AG04450 (cell line): ENCODE data around the gene ZCWPW1. TPM values are rescaled to one million over a fixed set of nuclear protein-coding genes. Genes with fewer than 3 reads are reported as not detected.
"Not testable (repeated sequence)": the region's sequence is repeated elsewhere in the genome, so short reads cannot be mapped to it uniquely, and the experiment has no call there.

Source experiments
- CTCF ChIA-PET: fragments of 300-600, 350-600 bp; formaldehyde crosslinking; extraction: SDS; loops from one replicate; lab custom pipeline; 2022; ENCODE audit warnings: antibody characterized with exemption, inconsistent platforms; lab: Charles Lee
- POLR2A ChIA-PET: fragments of 350-600 bp; formaldehyde crosslinking; extraction: SDS; loops from one replicate; lab custom pipeline; 2021; ENCODE audit warnings: antibody characterized with exemption, inconsistent platforms; lab: Yijun Ruan, JAX
- DNase-seq: peaks from one replicate; pipeline ENCODE4 v3.0.0-alpha.2; 2011; ENCODE audit warnings: low read depth, low spot score
- H3K27ac ChIP-seq: one replicate; pipeline ENCODE4 v1.5.1; 2012; ENCODE audit warnings: low read depth, low read length, control low read depth
- H3K27me3 ChIP-seq: one replicate; pipeline ENCODE4 v1.6.0; 2012; ENCODE audit warnings: low read length; ENCODE audit not compliant: control insufficient read depth, insufficient read depth
- H3K4me3 ChIP-seq: 2 replicates; pipeline ENCODE4 v1.5.1; 2011; ENCODE audit warnings: mild to moderate bottlenecking, low read depth, low read length, control low read depth
- H3K9me3 ChIP-seq: 2 replicates; pipeline ENCODE4 v1.5.1; 2012; ENCODE audit warnings: low read length; ENCODE audit not compliant: control insufficient read depth, insufficient read depth
- CTCF ChIP-seq: IDR thresholded peaks from 2 replicates; pipeline ENCODE4 v1.5.1; 2011; ENCODE audit warnings: low read depth, low read length, control low read depth, inconsistent platforms
- polyA plus RNA-seq: library from polyadenylated mRNA; depleted of rRNA; stranded (reverse); fragments of >200 nt; gene quantifications from 2 replicates; pipeline ENCODE4 v1.2.3, GENCODE V29; 2011

The ZCWPW1 gene
- polyA plus RNA-seq, 1 experiment: 1.5 TPM

GRCh38 chr7:100386940-100387339 is 41.6 kb downstream of the ZCWPW1 start:
- Histone ChIP-seq H3K27me3 (peaks cover 16% of the 10 kb centered on the region), H3K9me3 (no peaks in the 10 kb centered on the region), H3K27ac (no peak overlapping the region), H3K4me3 (no peak overlapping the region)
- ChIA-PET POLR2A (no interaction called here), CTCF (interaction anchor here (0.6 to 2.4 kb wide), 2 partner anchors 20 to 27 kb away, joined by 7 to 9 read pairs; no protein-coding TSS in a partner anchor)
- TF ChIP-seq CTCF: no peak
- no peak for DNase-seq

DNA sequence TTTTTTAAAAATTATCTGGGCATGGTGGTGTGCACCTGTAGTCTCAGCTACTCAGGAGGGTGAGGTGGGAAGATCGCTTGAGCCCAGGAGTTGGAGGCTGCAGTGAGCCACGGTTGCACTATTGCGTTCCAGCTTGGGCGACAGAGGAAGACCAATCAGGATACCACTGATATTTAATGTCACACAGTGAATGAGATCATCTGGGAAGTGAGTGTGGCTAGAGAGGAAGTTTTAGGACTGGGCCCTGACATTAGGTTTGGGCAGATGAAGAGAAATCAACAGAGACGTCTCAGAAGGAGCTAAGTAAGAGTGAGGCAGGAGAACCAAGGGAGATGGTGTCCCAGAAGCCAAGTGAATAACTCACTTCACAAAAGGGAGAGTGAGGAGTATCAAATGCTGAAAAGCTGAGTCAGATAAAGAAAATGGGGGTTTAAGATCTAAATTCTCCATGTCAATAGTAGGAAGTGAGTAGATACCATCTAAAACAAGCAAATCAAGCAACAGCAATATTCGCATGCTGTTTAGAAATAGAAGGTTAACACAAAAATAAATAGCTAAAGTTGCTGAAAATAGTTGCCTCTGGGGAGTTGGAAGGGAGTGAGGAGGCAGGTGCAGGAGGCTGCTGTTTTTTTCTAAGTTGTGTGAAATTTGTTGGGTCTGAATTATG is 43.7 kb downstream of the ZCWPW1 start:
- H3K4me3 ChIP-seq: no peak overlapping the region
- peaks cover 4% of the 10 kb centered on the region for H3K27me3 ChIP-seq
- DNase-seq: no peak
- ChIA-PET POLR2A (no interaction called here), CTCF (interaction anchor here (0.8 to 1.1 kb wide), 3 partner anchors 23 to 252 kb away, joined by 3 to 6 read pairs (median 3); no protein-coding TSS in a partner anchor)
- no peaks in the 10 kb centered on the region for H3K9me3 ChIP-seq
- H3K27ac ChIP-seq: no peak overlapping the region
- TF ChIP-seq CTCF: no peak

DNA sequence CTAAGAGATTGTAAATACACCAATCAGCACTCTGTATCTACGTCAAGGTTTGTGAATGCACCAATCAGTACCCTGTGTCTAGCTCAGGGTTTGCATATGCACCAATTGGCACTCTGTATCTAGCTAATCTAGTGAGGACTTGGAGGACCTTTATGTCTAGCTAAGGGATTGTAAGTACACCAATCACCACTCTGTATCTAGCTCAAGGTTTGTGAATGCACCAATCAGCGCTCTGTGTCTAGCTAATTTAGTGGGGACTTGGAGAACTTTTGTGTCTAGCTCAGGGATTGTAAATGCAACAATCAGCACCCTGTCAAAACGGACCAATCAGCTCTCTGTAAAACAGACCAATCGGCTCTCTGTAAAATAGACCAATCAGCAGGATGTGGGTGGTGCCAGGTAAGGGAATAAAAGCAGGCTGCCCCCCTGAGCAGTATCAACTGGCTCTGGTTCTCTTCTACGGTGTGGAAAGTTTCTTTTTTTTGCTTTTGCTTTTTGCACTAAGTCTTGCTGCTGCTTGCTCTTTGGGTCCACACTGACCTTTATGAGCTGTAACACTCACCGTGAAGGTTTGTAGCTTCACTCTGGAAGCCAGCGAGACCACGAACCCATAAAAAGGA is 46.2 kb downstream of the ZCWPW1 start:
- H3K4me3 ChIP-seq, DNase-seq, H3K27ac ChIP-seq, H3K27me3 ChIP-seq, H3K9me3 ChIP-seq, POLR2A ChIA-PET: not testable (repeated sequence)
- CTCF ChIA-PET: interaction anchor here (0.5 to 1.0 kb wide), 2 partner anchors 16 to 182 kb away, joined by 5 to 6 read pairs; no protein-coding TSS in a partner anchor

DNA sequence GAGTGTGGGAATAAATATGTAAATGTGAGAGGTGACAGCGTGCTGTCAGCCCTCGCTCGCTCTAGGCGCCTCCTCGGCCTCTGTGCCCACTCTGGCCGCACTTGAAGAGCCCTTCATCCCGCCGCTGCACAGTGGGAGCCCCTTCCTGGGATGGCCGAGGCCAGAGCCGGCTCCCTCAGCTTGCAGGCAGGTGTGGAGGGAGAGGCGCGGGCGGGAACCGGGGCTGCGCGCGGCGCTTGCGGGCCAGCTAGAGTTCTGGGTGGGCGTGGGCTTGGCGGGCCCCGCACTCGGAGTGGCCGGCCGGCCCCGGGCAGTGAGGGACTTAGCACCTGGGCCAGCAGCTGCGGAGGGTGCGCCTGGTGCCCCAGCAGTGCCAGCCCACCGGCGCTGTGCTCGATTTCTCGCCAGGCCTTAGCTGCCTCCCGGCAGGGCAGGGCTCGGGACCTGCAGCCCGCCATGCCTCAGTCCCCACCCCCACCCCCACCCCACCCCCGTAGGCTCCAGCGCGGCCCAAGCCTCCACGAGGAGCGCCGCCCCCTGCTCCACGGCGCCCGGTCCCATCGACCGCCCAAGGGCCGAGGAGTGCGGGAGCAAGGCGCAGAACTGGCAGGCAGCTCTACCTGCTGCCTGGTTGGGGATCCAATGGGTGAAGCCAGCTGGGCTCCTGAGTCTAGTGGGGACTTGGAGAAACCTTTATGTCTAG is 46.8 kb downstream of the ZCWPW1 start:
- H3K4me3 ChIP-seq, H3K27me3 ChIP-seq, POLR2A ChIA-PET, H3K9me3 ChIP-seq, DNase-seq, H3K27ac ChIP-seq: not testable (repeated sequence)
- CTCF ChIA-PET: interaction anchor here (1.0 kb wide), 1 partner anchor 183 kb away, joined by 5 read pairs; no protein-coding TSS in a partner anchor

DNA sequence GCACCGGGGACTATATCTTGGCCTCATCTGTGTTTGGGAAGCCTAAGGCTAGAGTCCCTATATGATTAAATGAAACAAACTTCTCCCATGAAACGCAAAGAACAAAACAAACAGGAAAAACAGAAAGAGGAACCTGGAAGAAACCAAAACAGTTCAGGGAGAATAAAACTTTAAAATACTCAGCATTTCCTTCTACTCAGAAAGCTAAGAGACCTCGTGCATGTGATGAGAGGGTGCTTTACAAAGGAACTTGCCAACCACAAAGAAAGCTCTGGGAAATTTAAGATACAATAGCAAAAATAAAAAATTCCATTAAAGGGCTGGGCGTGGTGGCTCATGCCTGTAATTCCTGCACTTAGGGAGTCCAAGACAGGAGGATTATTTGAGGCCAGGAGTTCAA is 48.3 kb downstream of the ZCWPW1 start:
- Histone ChIP-seq H3K4me3 (no peak overlapping the region), H3K27ac (no peak overlapping the region), H3K27me3 (no peaks in the 10 kb centered on the region), H3K9me3 (no peaks in the 10 kb centered on the region)
- POLR2A ChIA-PET: no interaction called here
- no peak for TF ChIP-seq CTCF
- DNase-seq: no peak
- CTCF ChIA-PET: interaction anchor here (0.7 to 0.8 kb wide), 2 partner anchors 23 to 27 kb away, joined by 4 to 5 read pairs; no protein-coding TSS in a partner anchor
